H9 (cell line): Measurements from ENCODE around the gene TMEM95. TPM values are rescaled to one million over a fixed set of nuclear protein-coding genes. Genes with fewer than 3 reads are reported as not detected.

Source experiments
- DNase-seq: peaks from one replicate; pipeline ENCODE4 v3.0.0-alpha.2; 2017
- H2AFZ ChIP-seq: one replicate; pipeline ENCODE4 v1.6.1; 2013; ENCODE audit warnings: mild to moderate bottlenecking, low read length, control low read depth, moderate library complexity
- H2AK5ac ChIP-seq: 2 replicates; pipeline ENCODE4 v1.6.1; 2013; ENCODE audit warnings: low read length, control low read depth, mixed read lengths; ENCODE audit not compliant: insufficient read length
- H2BK120ac ChIP-seq: one replicate; pipeline ENCODE4 v1.6.1; 2013; ENCODE audit warnings: low read depth, mild to moderate bottlenecking, low read length, control low read depth, inconsistent platforms; ENCODE audit not compliant: poor library complexity, severe bottlenecking
- H2BK12ac ChIP-seq: 2 replicates; pipeline ENCODE4 v1.6.1; 2013; ENCODE audit warnings: low read length, control low read depth, mixed read lengths, low read depth; ENCODE audit not compliant: insufficient read length
- H2BK15ac ChIP-seq: 2 replicates; pipeline ENCODE4 v1.6.1; 2013; ENCODE audit warnings: low read depth, low read length, control low read depth
- H2BK20ac ChIP-seq: one replicate; pipeline ENCODE4 v1.6.1; 2013; ENCODE audit warnings: low read depth, mild to moderate bottlenecking, low read length, control low read depth, inconsistent platforms; ENCODE audit not compliant: poor library complexity, severe bottlenecking
- H2BK5ac ChIP-seq: 2 replicates; pipeline ENCODE4 v1.6.1; 2013; ENCODE audit warnings: low read length, control low read depth, mixed read lengths; ENCODE audit not compliant: insufficient read length
- H3K14ac ChIP-seq: 2 replicates; pipeline ENCODE4 v1.6.1; 2013; ENCODE audit warnings: low read length, control low read depth; ENCODE audit not compliant: insufficient read depth
- H3K18ac ChIP-seq: 2 replicates; pipeline ENCODE4 v1.6.1; 2013; ENCODE audit warnings: low read depth, mild to moderate bottlenecking, mixed read lengths, low read length, control low read depth; ENCODE audit not compliant: insufficient read length
- H3K23ac ChIP-seq: 2 replicates; pipeline ENCODE4 v1.6.1; 2013; ENCODE audit warnings: low read length, control low read depth, mixed read lengths, low read depth; ENCODE audit not compliant: insufficient read length
- H3K23me2 ChIP-seq: 2 replicates; pipeline ENCODE4 v1.6.1; 2013; ENCODE audit warnings: low read depth, mild to moderate bottlenecking, mixed read lengths, low read length, control low read depth; ENCODE audit not compliant: insufficient read length, poor library complexity, severe bottlenecking
- H3K27ac ChIP-seq: 2 replicates; pipeline ENCODE4 v1.5.1; 2013; ENCODE audit warnings: low read length, control low read depth, mixed read lengths, low read depth; ENCODE audit not compliant: insufficient read length
- H3K27me3 ChIP-seq: 2 replicates; pipeline ENCODE4 v1.6.1; 2013; ENCODE audit warnings: low read length, control low read depth, inconsistent platforms; ENCODE audit not compliant: insufficient read depth
- H3K4ac ChIP-seq: 2 replicates; pipeline ENCODE4 v1.6.1; 2013; ENCODE audit warnings: low read depth, mild to moderate bottlenecking, control low read depth, inconsistent platforms, low read length, moderate library complexity
- H3K4me1 ChIP-seq: 2 replicates; pipeline ENCODE4 v1.6.1; 2013; ENCODE audit warnings: low read length, control low read depth, inconsistent platforms; ENCODE audit not compliant: insufficient read depth
- H3K4me2 ChIP-seq: 2 replicates; pipeline ENCODE4 v1.6.1; 2013; ENCODE audit warnings: low read length, control low read depth, mixed read lengths; ENCODE audit not compliant: insufficient read length, insufficient read depth
- H3K56ac ChIP-seq: 2 replicates; pipeline ENCODE4 v1.6.1; 2013; ENCODE audit warnings: low read depth, mild to moderate bottlenecking, mixed read lengths, low read length, control low read depth; ENCODE audit not compliant: insufficient read length
- H3K79me1 ChIP-seq: 2 replicates; pipeline ENCODE4 v1.6.1; 2013; ENCODE audit warnings: low read depth, mild to moderate bottlenecking, moderate library complexity, low read length, control low read depth, inconsistent platforms; ENCODE audit not compliant: insufficient read depth, poor library complexity, severe bottlenecking
- H3K79me2 ChIP-seq: 2 replicates; pipeline ENCODE4 v1.6.1; 2013; ENCODE audit warnings: low read length, control low read depth, inconsistent platforms; ENCODE audit not compliant: insufficient read depth
- H3K9ac ChIP-seq: 2 replicates; pipeline ENCODE4 v1.6.1; 2013; ENCODE audit warnings: low read length, control low read depth, mixed read lengths; ENCODE audit not compliant: insufficient read length; ENCODE audit errors: extremely low read depth
- H3K9me3 ChIP-seq: one replicate; pipeline ENCODE4 v1.6.1; 2013; ENCODE audit warnings: low read depth, low read length, inconsistent platforms; ENCODE audit not compliant: control insufficient read depth
- H3T11ph ChIP-seq: one replicate; pipeline ENCODE4 v1.6.1; 2013; ENCODE audit warnings: mild to moderate bottlenecking, low read length, control low read depth, inconsistent platforms
- H4K20me1 ChIP-seq: one replicate; pipeline ENCODE4 v1.6.1; 2013; ENCODE audit not compliant: control insufficient read depth, insufficient read length, insufficient read depth
- H4K5ac ChIP-seq: 2 replicates; pipeline ENCODE4 v1.6.1; 2013; ENCODE audit warnings: low read depth, mild to moderate bottlenecking, mixed read lengths, low read length, control low read depth; ENCODE audit not compliant: insufficient read length
- H4K8ac ChIP-seq: replicated peaks from 2 replicates; pipeline ENCODE4 v1.6.1; 2013; ENCODE audit warnings: low read length, control low read depth, mixed read lengths, low read depth; ENCODE audit not compliant: insufficient read length
- H4K91ac ChIP-seq: 2 replicates; pipeline ENCODE4 v1.6.1; 2013; ENCODE audit warnings: low read depth, mild to moderate bottlenecking, moderate library complexity, mixed read lengths, low read length, control low read depth; ENCODE audit not compliant: insufficient read length
- H3K27ac Mint-ChIP-seq, 3 experiments: 2 replicates in 2 of 3; 3 replicates in 1 of 3; pipeline ENCODE4 v1.8.0; 2020 to 2021; ENCODE audit warnings: mixed read lengths in 3 of 3, mild to moderate bottlenecking in 1 of 3, moderate library complexity in 1 of 3
- H3K27me3 Mint-ChIP-seq: 2 replicates; pipeline ENCODE4 v1.8.0; 2021; ENCODE audit warnings: low read depth, mild to moderate bottlenecking, moderate library complexity, mixed read lengths
- H3K36me3 Mint-ChIP-seq, 3 experiments: 2 replicates in 2 of 3; 3 replicates in 1 of 3; pipeline ENCODE4 v1.8.0; 2020 to 2021; ENCODE audit warnings: low read depth in 3 of 3, mixed read lengths in 3 of 3; ENCODE audit not compliant: insufficient read depth in 1 of 3
- H3K4me1 Mint-ChIP-seq, 2 experiments: 2 replicates each; pipeline ENCODE4 v1.8.0; 2020; ENCODE audit warnings: mixed read lengths in 2 of 2
- H3K4me3 Mint-ChIP-seq, 2 experiments: 2 replicates in 1 of 2; 3 replicates in 1 of 2; pipeline ENCODE4 v1.8.0; 2020 to 2021; ENCODE audit warnings: mild to moderate bottlenecking in 2 of 2, mixed read lengths in 2 of 2, moderate library complexity in 1 of 2
- H3K9me3 Mint-ChIP-seq, 2 experiments: 2 replicates in 1 of 2; 3 replicates in 1 of 2; pipeline ENCODE4 v1.8.0; 2020; ENCODE audit warnings: mild to moderate bottlenecking in 2 of 2, mixed read lengths in 2 of 2, moderate library complexity in 1 of 2
- WGBS: extraction: QIAGEN DNeasy Blood & Tissue Kit; methylation state at CpG from one replicate; pipeline ENCODE4 v1.1.7; 2013; ENCODE audit warnings: missing lambda C conversion rate, low lambda C conversion rate, mixed read lengths; ENCODE audit not compliant: insufficient read length; ENCODE audit errors: extremely low coverage; 5-methylcytosine and 5-hydroxymethylcytosine counted together
- total RNA-seq: library from RNA; stranded (reverse); gene quantifications from 2 replicates; pipeline ENCODE4 v1.2.1, GENCODE V29; 2021
- TF ChIP-seq, protein P1 (sequence below): fragments of 200-600 bp; sonication (generic); conservative IDR thresholded peaks from 3 replicates; pipeline ENCODE4 v1.8.0; 2021; ENCODE audit warnings: antibody characterized with exemption, mild to moderate bottlenecking

TMEM95 gene
- total RNA-seq, 1 experiment from 2014 or later: not detected

DNA sequence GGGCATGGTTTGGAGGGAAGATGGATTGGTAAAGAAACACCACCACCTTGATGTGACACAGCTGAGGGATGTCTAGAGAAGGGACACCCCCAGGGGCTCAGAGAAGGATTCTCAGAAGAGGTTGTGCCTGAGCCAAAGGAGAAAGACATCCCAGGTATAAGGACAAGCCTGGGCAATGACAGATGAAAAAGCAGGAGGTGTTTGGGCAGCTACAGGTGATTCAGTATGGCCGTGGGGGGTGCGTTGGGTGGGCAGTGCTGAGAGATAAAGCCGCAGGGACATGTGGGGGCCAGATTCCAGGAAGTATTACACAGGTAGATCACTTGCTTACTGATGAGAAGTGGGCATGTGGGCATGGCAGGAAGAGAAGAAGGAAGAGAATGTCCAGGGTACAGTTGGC, 7.0 kb downstream of the TMEM95 start:
- peaks cover 1% of the 10 kb centered on the region; the same call in 1 of the 2 replicates for H3K4me1 ChIP-seq
- Mint-ChIP-seq H3K9me3 (no peaks in the 10 kb centered on the region), H3K27me3 (peaks cover 6% of the 10 kb centered on the region; the same call in 1 of the 2 replicates), H3K27ac (no peak overlapping the region; a peak in 1 of 7 replicates), H3K4me1 (peaks cover 3 to 5% of the 10 kb centered on the region in 2 experiments; a peak in 3 of 4 replicates), H3K4me3 (no peak overlapping the region), H3K36me3 (no peaks in the 10 kb centered on the region)
- no peak overlapping the region for H3K4me2 ChIP-seq
- TF ChIP-seq, protein P1, sequence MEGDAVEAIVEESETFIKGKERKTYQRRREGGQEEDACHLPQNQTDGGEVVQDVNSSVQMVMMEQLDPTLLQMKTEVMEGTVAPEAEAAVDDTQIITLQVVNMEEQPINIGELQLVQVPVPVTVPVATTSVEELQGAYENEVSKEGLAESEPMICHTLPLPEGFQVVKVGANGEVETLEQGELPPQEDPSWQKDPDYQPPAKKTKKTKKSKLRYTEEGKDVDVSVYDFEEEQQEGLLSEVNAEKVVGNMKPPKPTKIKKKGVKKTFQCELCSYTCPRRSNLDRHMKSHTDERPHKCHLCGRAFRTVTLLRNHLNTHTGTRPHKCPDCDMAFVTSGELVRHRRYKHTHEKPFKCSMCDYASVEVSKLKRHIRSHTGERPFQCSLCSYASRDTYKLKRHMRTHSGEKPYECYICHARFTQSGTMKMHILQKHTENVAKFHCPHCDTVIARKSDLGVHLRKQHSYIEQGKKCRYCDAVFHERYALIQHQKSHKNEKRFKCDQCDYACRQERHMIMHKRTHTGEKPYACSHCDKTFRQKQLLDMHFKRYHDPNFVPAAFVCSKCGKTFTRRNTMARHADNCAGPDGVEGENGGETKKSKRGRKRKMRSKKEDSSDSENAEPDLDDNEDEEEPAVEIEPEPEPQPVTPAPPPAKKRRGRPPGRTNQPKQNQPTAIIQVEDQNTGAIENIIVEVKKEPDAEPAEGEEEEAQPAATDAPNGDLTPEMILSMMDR: no peak
- H4K8ac ChIP-seq: no peak overlapping the region
- H2BK5ac ChIP-seq: no peak overlapping the region
- H3K27ac ChIP-seq: no peak overlapping the region
- H2AK5ac ChIP-seq: no peak overlapping the region
- H3K9me3 ChIP-seq: no peaks in the 10 kb centered on the region
- no peak overlapping the region for H2BK12ac ChIP-seq
- no peaks in the 10 kb centered on the region for H3K23me2 ChIP-seq
- DNase-seq: no peak
- no peak overlapping the region for H3K18ac ChIP-seq
- H3K27me3 ChIP-seq: no peaks in the 10 kb centered on the region
- no peaks in the 10 kb centered on the region for H3K79me1 ChIP-seq
- H3K56ac ChIP-seq: no peak overlapping the region
- H2AFZ ChIP-seq: no peak overlapping the region
- H2BK20ac ChIP-seq: no peak overlapping the region
- no peak overlapping the region for H3K4ac ChIP-seq
- no peaks in the 10 kb centered on the region for H4K20me1 ChIP-seq
- no peak overlapping the region for H4K5ac ChIP-seq
- H2BK120ac ChIP-seq: no peak overlapping the region
- H4K91ac ChIP-seq: no peak overlapping the region
- no CpG with 5 or more reads among the region's 3 CpGs for WGBS
- H3T11ph ChIP-seq: no peak overlapping the region
- H3K9ac ChIP-seq: no peak overlapping the region
- no peak overlapping the region for H3K14ac ChIP-seq
- H2BK15ac ChIP-seq: no peak overlapping the region
- no peaks in the 10 kb centered on the region for H3K79me2 ChIP-seq
- H3K23ac ChIP-seq: no peak overlapping the region
